Esophagus (tissue), 2 donors: ENCODE results near the gene SLC7A11. TPM values are rescaled to one million over a fixed set of nuclear protein-coding genes. Genes with fewer than 3 reads are reported as not detected.

Source experiments
- H3K27ac ChIP-seq, 2 donors: one replicate each; pipeline ENCODE4 v1.5.1; 2013; ENCODE audit warnings: low read depth in 2 of 2, mild to moderate bottlenecking in 2 of 2, inconsistent platforms in 1 of 2, low read length in 1 of 2, moderate library complexity in 1 of 2
- H3K27me3 ChIP-seq, 2 donors: one replicate each; pipeline ENCODE4 v1.6.1; 2013; ENCODE audit warnings: low read length in 2 of 2, control low read depth in 1 of 2, mild to moderate bottlenecking in 1 of 2; ENCODE audit not compliant: insufficient read depth in 2 of 2, control insufficient read depth in 1 of 2
- H3K36me3 ChIP-seq, 2 donors: one replicate each; pipeline ENCODE4 v1.6.1; 2013; ENCODE audit warnings: low read length in 1 of 2; ENCODE audit not compliant: control insufficient read depth in 2 of 2, insufficient read depth in 2 of 2
- H3K4me1 ChIP-seq, 2 donors: one replicate each; pipeline ENCODE4 v1.6.1; 2013; ENCODE audit warnings: low read length in 1 of 2; ENCODE audit not compliant: control insufficient read depth in 2 of 2, insufficient read depth in 2 of 2
- H3K4me3 ChIP-seq, 2 donors: one replicate each; pipeline ENCODE4 v1.5.1; 2013; ENCODE audit warnings: low read length in 2 of 2, mild to moderate bottlenecking in 2 of 2, low read depth in 1 of 2, moderate library complexity in 1 of 2
- H3K9me3 ChIP-seq, 2 donors: one replicate each; pipeline ENCODE4 v1.6.1; 2013; ENCODE audit warnings: mild to moderate bottlenecking in 2 of 2, low read depth in 1 of 2, low read length in 1 of 2, moderate library complexity in 1 of 2; ENCODE audit not compliant: control insufficient read depth in 2 of 2, insufficient read depth in 1 of 2
- WGBS, 2 donors: extraction: QIAGEN DNeasy Blood & Tissue Kit; methylation state at CpG; one replicate each; pipeline ENCODE4 v1.1.7; 2013; 5-methylcytosine and 5-hydroxymethylcytosine counted together
- polyA plus RNA-seq, 2 donors: library from polyadenylated mRNA; stranded (reverse); fragments of 200-250 nt; gene quantifications; one replicate each; pipeline ENCODE4 v1.2.3, GENCODE V29; 2013
- donor health status: healthy with polysubstance abuse.
- donor health status: Bipolar disorder and iron deficiency.

SLC7A11 gene
- polyA plus RNA-seq, 2 donors, result 0.16 to 1.7 TPM

DNA sequence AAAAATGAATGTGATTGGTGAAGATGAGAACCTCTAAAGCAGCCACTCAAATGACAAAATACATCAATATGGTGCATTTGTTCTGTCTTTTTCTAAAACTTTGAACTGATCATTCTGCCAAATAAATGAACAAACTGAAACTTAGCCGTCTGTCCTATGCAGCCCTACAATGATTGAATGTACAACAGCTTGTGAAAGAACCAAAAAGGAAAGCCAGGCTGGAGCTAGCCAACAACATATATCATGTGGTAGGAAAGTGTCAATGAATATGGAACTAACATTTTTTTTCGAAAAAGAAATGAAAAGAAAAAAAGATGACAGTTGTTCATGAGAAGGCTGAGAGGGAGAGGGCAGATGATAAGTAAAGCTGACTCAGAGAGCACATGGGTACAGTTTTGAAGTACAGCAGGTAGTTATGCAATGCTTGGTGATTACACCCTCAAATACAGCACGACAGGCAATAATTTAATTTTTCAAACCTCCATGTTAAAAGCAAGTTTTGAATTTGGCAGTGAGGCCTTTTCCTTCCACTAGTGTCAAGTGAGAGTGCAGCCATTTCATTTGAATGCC is 21.2 kb upstream of the SLC7A11 start:
- Histone ChIP-seq H3K27me3 (no peaks in the 10 kb centered on the region), H3K9me3 (no peaks in the 10 kb centered on the region), H3K4me1 (no peaks in the 10 kb centered on the region), H3K4me3 (no peak overlapping the region), H3K27ac (no peak overlapping the region), H3K36me3 (no peaks in the 10 kb centered on the region)
- WGBS, 2 donors, result 36 to 38% methylated on average over 3 of the region's 3 CpGs

- Histone ChIP-seq H3K27me3 (no peaks in the 10 kb centered on the region), H3K36me3 (no peaks in the 10 kb centered on the region), H3K4me3 (no peak overlapping the region), H3K9me3 (no peaks in the 10 kb centered on the region), H3K4me1 (no peaks in the 10 kb centered on the region), H3K27ac (no peak overlapping the region)
- 61 to 71% methylated on average over 3 of the region's 3 CpGs for WGBS, 2 donors
These were observed 20.3 kb upstream of the SLC7A11 start for GRCh38 chr4:138262469-138262868.

GRCh38 chr4:138262030-138262429 is 19.9 kb upstream of the SLC7A11 start:
- Histone ChIP-seq H3K27ac (no peak overlapping the region), H3K4me1 (no peaks in the 10 kb centered on the region), H3K27me3 (no peaks in the 10 kb centered on the region), H3K4me3 (no peak overlapping the region), H3K9me3 (no peaks in the 10 kb centered on the region), H3K36me3 (no peaks in the 10 kb centered on the region)
- 73 to 74% methylated on average over 4 of the region's 4 CpGs for WGBS, 2 donors

DNA sequence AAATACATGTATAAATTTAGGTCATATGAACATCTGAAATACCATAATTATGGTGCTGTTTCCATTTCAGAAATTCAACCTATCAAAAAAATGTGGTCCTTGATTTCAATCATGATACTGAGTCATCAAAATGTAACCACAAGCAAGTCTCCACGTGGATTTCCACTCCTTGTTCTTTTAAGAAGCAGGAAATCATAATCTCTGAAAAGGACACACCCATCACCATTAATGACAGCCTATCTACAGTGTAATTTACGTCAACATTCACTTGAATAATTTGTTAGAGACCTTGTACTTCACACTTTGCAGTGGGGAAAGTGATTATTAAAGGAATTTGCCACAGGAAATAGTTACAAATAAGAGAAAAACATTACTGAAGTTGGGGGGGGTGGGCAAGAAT is 17.7 kb upstream of the SLC7A11 start:
- no peaks in the 10 kb centered on the region for H3K27me3 ChIP-seq
- no peak overlapping the region for H3K4me3 ChIP-seq
- H3K9me3 ChIP-seq, result no peaks in the 10 kb centered on the region
- WGBS, 2 donors, result 25 to 27% methylated on average over 2 of the region's 2 CpGs
- H3K27ac ChIP-seq, result no peak overlapping the region
- H3K4me1 ChIP-seq, result no peaks in the 10 kb centered on the region
- no peaks in the 10 kb centered on the region for H3K36me3 ChIP-seq

DNA sequence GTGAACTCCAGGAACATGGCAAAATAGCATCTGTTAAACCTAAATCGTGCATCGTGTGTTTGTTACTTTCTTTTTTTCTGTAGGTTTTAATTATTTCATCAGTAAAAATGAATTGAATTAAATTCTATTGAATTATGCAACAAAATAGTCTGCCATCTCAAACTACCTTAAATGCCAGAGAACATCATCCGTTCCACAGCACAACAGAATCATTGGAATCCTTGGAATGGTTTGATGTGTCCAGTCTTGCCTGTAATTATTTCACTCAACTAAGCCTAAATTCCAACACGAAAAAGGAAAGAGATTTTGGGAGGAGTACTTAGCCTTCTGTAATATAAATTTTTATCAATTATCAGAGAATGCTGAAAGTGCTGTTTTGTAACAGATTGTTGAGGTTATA is 17.1 kb upstream of the SLC7A11 start:
- H3K4me3 ChIP-seq, result no peak overlapping the region
- H3K36me3 ChIP-seq, result no peaks in the 10 kb centered on the region
- no peak overlapping the region for H3K27ac ChIP-seq
- H3K4me1 ChIP-seq, result no peaks in the 10 kb centered on the region
- H3K9me3 ChIP-seq, result no peaks in the 10 kb centered on the region
- H3K27me3 ChIP-seq, result no peaks in the 10 kb centered on the region
- WGBS, 2 donors, result 35 to 58% methylated on average over 4 of the region's 4 CpGs

GRCh38 chr4:138256608-138257007 is 14.5 kb upstream of the SLC7A11 start:
- 91 to 95% methylated on average over 5 of the region's 5 CpGs for WGBS, 2 donors
- Histone ChIP-seq H3K36me3 (no peaks in the 10 kb centered on the region), H3K27ac (no peak overlapping the region), H3K4me3 (no peak overlapping the region), H3K27me3 (no peaks in the 10 kb centered on the region), H3K4me1 (no peaks in the 10 kb centered on the region), H3K9me3 (no peaks in the 10 kb centered on the region)

DNA sequence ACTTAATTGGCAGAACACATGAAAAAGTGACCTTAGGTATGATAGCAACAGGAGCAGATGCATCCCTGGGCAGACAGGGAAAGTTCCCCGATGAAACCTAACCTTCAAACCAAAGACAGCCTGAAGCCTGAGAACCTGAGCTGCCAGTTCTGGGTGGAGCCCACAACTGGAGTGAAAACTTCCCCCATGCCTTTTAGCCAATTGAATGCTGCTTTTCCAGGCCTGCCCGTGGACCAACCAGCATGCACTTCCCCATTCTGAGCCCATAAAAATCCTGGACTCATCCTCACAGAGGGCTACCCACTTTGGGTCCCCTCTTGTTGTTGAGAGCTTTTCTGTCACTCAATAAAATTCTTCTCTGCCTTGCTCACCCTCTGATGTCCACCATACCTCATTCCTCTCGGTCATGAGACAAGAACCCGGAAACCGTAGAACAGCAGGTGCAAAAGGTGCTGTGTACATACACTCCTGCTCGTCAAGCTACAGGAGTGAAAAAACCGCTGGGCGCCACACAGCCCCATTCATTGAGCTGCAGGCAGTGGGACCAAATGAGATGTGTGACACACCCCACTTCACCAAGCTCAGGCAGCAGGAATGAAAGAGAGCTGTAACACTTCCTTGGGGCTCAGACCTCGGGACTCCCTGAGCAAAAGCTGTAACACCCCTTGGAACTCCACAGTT is 13.9 kb upstream of the SLC7A11 start:
- Histone ChIP-seq H3K27me3 (no peaks in the 10 kb centered on the region), H3K4me3 (no peak overlapping the region), H3K36me3 (no peaks in the 10 kb centered on the region), H3K27ac (no peak overlapping the region), H3K4me1 (no peaks in the 10 kb centered on the region), H3K9me3 (no peaks in the 10 kb centered on the region)
- 89 to 92% methylated on average over 9 of the region's 9 CpGs for WGBS, 2 donors

DNA sequence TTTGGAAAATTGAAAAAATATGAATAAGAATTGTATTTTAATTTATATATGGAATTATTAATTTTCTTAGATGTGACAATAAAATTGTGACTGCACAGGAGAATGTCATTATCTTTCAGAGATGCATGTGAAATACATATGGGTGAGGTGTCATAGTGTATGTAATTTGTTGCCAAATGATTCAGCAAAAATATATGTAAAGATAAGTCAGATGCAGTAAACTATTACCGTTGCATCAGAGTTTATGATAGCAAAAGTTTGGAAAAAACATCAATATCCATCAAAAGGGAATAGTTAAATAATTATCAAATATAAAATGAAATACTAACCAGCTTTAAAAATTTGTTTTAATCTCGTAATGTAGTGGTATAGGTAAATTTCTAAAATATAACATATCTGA is 10.4 kb upstream of the SLC7A11 start:
- H3K4me1 ChIP-seq, result no peaks in the 10 kb centered on the region
- 78 to 84% methylated on average over 2 of the region's 2 CpGs for WGBS, 2 donors
- H3K4me3 ChIP-seq, result no peak overlapping the region
- no peak overlapping the region for H3K27ac ChIP-seq
- no peaks in the 10 kb centered on the region for H3K27me3 ChIP-seq
- H3K9me3 ChIP-seq, result no peaks in the 10 kb centered on the region
- H3K36me3 ChIP-seq, result no peaks in the 10 kb centered on the region

DNA sequence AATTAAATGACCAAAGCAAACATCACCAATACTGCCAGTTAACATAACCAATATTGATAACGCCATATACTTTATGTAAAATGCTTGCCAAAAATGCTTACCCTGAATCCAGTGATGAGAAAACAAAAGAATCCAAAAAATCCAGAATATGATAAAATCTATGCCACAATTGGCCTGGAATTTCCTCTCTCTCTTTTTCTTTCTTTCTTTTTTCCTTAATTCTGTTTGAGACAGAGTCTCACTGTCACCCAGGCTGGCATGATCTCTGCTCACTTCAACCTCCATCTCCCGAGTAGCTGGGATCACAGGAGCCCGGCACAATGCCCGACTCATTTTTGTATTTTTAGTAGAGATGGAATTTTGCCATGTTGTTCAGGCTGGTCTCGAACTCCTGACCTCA is 9.8 kb upstream of the SLC7A11 start:
- no peak overlapping the region for H3K27ac ChIP-seq
- no peaks in the 10 kb centered on the region for H3K4me1 ChIP-seq
- no peak overlapping the region for H3K4me3 ChIP-seq
- H3K36me3 ChIP-seq, result no peaks in the 10 kb centered on the region
- no peaks in the 10 kb centered on the region for H3K27me3 ChIP-seq
- H3K9me3 ChIP-seq, result no peaks in the 10 kb centered on the region
- 89 to 95% methylated on average over 5 of the region's 5 CpGs for WGBS, 2 donors

DNA sequence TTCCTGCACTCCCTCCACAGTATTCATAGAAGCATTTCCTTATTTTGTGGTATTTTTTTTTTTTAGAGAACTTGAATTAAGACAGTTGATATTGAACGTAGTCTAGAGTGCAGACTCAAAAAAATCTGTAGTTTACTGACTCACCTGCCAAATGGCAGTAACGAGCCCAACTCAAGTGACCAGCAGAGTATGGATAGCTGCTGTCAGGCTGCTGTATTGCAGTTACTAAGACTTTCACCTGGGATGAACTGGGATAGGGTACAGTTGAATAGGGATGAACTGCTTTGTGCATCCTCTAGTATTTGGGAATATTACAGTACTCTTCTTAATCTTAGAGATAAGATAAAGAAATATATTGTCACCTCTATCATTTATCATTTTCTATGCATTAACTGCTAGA is 7.0 kb upstream of the SLC7A11 start:
- 76 to 81% methylated on average over 2 of the region's 2 CpGs for WGBS, 2 donors
- no peaks in the 10 kb centered on the region for H3K9me3 ChIP-seq
- H3K27ac ChIP-seq, result no peak overlapping the region
- H3K4me1 ChIP-seq, result no peaks in the 10 kb centered on the region
- H3K36me3 ChIP-seq, result no peaks in the 10 kb centered on the region
- H3K27me3 ChIP-seq, result no peaks in the 10 kb centered on the region
- no peak overlapping the region for H3K4me3 ChIP-seq
